ENCODE data around the gene RMRP.

Gene RMRP

DNA sequence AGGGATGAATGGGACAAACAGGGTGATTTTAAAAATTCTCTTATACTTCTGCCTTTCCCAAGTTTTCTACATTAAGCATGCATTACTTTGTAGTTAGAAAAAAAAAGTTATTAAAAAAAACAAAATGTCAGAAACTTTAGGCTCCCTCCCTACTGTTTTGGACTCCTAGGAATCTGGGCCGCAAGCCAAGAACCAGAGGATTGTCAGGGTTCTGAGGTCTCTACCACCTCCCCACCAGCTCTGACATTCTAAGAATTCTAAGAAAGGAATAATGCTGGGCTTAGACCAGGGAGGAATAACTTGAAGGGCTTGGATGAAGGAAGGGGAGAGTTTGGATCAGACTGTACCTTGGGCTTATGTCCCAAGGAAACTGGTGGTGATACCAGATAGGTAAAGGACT, 8.2 kb upstream of the RMRP start:
- DNase-seq (ENCODE audit: low read depth in 1 of 2, low spot score in 1 of 2), result no peak

DNA sequence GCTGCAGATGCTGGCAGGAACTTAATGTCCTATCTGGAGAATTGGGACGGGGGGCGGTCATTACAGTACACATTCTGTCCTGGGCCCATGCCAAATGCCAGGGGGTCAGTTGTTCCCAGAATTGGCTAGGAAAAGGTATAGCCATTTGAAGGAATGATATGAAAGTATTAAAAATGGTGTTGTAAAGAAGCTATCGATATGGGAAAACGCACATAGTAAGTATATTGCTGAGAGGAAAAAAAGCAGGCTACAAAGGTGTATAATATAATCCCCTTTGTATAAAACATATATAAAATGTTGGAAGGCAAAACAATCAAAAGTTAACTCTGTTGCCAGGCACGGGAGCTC, 7.6 kb upstream of the RMRP start:
- no peak for DNase-seq (ENCODE audit: low read depth in 1 of 2, low spot score in 1 of 2)

DNA sequence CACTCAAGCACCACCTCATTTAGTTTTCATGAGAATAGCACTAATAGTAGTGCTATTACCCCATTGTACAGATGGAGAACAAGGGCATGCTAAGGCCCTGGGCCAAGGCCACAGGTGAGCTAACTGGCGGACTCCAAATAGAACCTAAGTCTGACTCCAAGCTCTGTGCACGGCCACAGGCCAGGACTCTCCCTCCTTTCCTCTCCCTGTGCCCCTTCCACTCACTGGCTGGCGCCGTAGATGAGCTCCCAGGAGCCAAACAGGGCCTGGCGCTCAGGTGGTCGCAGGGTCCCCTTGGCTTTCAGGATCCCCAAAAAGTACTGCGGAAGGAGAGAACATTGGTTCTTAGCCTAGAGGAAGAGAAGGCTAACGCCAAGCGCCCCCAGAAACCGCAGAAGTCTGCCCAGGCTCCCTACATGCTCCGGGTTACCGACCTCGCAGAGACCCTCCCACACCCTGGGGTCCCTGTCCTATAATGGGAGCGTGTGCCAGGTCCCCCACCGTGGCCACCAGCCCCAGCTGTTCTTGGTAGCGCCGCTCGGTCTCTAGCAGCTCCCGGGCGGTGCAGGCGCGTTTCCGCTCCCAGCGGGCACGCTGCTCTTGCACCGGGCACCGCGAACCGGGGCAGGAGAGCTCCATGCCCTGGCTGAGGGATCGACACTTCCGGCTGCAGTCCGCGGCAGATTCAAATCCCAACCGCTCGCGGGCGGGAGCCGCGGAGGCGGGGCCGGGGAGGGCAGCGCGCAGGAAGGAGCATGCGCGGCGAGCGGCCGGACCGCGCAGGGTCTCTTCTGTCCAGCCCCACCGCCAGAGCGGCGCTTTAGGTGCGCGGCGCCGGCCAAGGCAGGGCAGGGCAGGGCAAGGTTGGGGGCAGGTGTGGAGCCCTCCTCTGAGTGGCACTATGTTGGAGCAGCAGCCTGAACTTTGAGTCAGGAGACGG, 7.0 kb upstream of the RMRP start, which contains the start of gene ARHGEF39:
TSS of gene ARHGEF39 (minus strand) at position 665 of the 940 bp plus-strand sequence. CDS start at position 639, 26 bp downstream.
- peak; percentile 35 to 55 for DNase-seq (ENCODE audit: low read depth in 1 of 2, low spot score in 1 of 2)

DNA sequence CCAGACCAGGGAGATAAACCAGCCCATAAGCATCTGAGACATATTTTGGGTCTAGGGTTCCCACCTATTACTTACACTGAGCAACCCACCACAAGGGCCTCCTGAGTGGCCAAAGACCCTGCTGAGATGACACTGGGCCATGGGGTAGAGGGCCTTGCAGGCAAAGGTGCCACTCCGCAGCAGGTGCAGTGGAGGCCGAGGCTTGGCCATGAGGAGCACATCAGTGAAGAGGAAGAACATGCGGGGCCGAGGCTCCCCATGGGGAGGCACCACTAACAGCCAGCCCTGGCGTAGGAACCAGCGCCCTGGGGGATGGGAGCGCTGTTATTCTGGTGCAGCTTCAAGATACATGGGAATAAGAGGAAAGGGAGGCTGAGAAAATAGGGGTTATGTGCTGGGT, 4.6 kb upstream of the RMRP start:
- DNase-seq (ENCODE audit: low read depth in 1 of 2, low spot score in 1 of 2), result no peak

DNA sequence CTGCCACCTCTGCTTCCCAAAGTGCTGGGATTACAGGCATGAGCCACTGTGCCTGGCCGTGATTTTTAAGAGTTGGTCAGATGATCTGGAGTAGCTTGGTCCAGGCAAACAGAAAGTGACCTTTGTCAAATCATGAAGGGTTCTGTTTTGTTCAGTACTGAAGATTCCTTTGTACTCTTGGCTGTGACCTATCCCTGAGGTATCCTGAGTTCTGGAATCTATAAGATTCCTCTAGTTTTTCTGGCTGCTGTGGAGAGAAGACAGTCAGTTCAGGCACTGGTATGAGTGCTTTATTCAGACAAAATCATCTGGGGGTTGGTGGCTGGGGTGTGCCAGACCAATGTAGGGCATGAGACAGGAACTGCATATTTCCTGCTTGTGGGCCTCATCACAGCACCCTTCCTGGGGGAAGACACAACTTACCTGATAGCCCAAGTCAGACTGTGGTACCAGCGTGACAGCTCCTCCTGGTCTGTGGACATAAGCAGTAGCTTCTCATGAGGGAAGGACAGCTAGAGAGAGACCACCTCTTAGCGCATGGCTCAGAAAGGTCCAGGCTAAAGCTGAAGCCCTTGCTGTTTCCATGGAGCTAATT, 4.0 kb upstream of the RMRP start:
- no peak for DNase-seq (ENCODE audit: low read depth in 1 of 2, low spot score in 1 of 2)

DNA sequence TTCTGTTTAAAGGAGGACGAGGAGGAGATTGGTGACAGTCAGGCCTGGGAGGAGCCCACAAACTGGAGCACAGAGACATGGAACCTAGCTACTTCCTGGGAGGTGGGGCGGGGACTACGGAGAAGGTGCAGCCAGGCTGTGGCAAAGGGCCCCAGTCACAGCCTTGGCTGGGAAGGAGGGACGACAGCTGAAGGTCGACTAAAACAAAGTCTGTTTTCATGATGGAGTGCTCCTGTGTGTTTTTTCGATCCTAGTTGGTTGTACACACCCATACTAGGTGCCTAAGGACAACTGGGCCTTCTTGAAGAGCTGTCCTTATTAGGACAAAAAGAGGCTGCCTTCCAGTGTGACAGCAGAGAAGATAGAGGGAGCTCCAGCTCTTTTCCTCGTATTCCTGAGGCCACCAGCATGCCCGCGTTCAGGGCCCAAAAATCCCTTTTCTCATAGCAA, 3.2 kb upstream of the RMRP start:
- no peak for DNase-seq (ENCODE audit: low read depth in 1 of 2, low spot score in 1 of 2)

DNA sequence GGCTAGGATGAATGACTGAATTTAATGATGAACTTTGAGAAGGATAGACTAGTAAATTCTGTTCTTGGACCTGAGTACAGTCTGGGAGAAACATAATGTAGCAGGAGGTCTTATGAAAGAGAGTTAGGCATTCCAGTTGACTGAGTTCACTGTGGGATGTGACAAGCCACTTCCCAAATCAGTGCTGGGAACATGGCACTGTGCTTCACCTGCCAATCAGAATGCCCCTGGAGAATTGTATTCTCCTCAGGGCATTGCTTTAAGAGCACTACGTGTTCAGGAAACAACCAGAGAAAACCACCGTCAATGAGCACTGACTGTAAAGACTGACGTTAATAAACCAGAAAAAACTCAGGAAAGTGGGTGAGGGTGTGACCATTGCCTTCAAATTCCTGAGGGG, 1.5 kb upstream of the RMRP start:
- no peak for DNase-seq (ENCODE audit: low read depth in 1 of 2, low spot score in 1 of 2)

DNA sequence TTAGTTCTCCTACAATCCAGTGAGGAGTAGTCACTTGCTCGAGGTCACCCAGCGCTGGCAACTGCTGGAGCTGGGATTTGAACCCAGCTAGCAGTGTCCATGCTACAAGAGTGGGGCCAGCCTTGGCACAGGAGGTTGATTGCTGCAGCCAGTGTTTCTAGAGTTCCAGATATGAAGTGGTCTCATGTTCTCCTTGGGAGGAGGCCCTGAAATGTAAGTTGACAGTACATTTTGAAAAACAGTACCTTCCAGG, 1.1 kb upstream of the RMRP start:
- DNase-seq (ENCODE audit: low read depth in 1 of 2, low spot score in 1 of 2), result no peak

DNA sequence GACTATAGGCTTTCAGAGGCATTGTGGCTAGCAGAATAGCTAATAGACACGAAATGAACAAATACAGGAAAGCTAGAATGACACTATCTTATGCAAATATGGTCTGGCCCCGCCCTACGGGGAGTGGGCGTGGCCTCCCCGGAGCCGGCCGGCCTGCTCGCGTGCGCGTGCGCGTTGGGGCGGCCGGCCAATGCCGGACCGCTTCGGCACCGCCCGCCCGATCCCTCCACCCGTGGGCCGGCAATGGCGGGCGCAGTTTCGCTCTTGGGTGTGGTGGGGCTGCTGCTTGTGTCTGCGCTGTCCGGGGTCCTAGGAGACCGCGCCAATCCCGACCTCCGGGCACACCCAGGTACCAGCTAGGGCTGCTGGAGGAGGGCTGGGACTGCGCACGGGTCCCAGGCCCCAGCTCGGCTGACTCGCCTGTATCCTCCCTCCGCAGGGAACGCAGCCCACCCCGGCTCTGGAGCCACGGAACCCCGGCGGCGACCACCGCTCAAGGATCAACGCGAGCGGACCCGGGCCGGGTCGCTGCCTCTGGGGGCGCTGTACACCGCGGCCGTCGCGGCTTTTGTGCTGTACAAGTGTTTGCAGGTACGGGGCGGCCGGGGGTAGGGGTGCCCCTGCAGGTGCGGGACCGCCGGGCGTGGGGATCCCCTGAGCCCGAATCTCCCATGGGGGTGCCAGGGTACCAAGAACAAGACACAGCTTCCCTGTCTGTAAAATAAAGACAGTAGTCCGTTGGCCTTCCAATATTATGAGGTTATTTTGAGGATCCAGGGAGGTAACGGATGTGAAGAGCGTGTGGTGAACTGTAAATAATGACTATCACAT, 533 bp upstream of the RMRP start, which contains the start of gene CCDC107:
TSS of gene CCDC107 (plus strand) at position 156 of the 831 bp plus-strand sequence. CDS start at position 244, 88 bp downstream.
- DNase-seq (ENCODE audit: low read depth in 1 of 2, low spot score in 1 of 2), result peak; percentile 63 to 80

DNA sequence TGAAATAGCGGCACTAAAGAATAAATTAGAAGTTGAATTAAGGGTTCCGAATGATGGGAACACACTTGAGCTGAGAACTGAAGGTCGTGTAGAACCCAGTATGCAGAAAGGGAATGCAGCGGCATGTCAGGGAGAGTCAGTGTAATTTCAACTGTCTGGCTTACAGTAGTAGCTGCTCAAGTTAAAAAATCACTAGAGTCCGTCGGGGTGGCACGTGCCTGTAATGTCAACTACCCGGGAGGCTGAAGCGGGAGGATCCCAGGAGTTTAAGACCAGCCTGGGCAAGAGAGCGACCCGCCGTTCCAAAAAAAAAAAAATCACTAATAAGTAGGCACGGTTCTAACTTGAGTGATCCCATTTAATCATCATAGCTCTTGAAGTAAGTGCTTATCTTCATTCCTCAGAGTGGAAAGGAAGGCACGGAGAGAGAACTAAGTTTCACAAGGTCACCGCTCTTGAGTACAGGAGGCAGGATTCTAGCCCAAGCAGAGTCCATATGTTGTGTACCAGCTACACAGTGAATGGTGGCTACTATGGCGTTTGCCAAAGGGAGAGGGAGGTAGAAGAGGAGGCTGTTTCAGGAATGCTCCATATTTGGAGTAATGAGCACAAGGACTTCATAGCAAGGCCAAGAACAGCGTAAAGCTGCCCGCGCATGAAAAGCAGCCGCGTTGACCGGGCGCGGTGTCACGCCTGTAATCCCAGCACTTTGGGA, 831 bp downstream of the RMRP start:
- DNase-seq (ENCODE audit: low read depth in 1 of 2, low spot score in 1 of 2), result no peak

DNA sequence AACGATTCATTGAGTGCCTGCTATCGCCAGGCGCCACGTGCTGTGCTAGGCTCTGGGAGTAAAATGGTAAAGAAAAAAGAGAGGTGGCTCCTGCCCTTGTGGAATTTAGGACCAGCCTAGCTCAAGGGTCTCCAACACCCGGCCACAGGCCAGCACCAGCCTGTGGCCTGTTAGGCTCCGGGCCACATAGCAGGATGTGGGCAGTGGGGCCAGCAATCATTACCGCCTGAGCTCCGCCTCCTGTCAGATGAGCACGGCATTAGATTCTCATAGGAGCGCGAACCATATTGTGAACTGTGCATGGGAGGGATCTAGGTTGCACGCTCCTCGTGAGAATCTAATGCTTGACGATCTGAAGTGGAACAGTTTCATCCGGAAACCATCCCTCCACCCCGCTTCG, 1.5 kb downstream of the RMRP start:
- DNase-seq (ENCODE audit: low read depth in 1 of 2, low spot score in 1 of 2), result no peak

DNA sequence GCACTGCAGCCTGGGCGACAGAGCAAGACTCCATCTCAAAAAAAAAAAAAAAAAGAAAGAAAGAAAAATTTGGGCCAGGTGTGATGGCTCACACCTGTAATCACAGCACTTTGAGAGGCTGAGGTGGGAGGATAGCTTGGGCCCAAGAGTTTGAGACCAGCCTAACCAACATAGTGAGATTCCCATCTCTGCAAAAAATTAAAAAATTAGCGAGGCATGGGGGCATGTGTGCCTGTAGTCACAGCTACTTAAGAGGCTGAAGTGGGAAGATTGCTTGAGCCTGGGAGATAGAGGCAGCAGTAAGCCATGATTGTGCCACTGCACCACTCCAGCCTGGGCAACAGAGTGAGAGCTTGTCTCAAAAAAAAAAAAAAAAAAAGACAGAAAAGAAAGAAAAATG, 4.2 kb downstream of the RMRP start:
- no peak for DNase-seq (ENCODE audit: low read depth in 1 of 2, low spot score in 1 of 2)

DNA sequence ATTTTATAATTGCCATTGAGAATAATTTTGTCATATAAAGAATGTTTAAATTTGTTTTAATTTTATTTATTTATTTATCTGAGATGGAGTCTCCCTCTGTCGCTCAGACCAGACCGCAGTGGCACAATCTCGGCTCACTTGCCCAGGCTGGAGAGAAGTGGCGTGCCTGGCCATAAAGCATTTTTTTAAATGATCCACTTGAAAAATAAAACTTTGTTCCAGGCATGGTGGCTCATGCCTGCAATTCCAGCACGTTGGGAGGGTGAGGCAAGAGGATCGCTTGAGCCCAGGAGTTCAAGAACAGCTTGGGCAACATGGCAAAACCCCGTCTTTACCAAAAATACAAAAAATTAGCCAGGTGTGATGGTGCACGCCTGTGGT, 5.0 kb downstream of the RMRP start:
- DNase-seq (ENCODE audit: low read depth in 1 of 2, low spot score in 1 of 2), result no peak

DNA sequence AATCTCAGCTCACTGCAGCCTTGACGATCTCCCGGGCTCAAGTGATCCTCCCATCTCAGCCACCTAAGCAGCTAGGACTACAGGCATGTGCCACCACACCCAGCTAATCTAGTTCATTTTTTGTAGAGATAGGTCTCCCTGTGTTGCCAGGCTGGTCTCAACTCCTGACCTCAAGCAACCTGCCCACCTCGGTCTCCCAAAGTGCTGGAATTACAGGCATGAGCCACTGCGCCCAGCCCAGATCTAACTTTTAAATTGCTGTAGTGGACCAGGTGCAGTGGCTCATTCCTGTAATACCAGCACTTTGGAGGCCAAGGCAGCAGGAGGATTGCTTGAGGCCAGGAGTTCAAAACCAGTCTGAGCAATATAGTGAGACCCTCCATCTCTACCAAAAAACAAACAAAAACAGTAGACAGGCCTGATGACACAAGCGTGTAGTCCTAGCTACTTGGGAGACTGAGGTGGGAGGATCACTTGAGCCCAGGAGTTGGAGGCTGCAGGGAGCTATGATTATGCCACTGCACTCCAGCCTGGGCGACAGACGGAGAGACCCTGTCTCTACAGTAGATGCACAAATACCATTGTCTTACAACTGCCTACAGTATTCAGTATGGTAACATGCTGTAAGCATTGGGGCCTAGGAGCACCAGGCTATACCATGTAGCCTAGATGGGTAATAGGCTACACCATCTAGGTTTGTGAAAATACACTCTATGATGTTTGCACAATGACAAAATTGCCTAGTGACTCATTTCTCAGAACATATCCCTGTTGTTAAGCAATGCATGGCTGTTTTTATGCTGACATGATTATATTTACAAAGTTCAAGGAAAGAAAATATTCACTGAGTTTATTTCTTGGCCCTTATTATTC, 5.6 kb downstream of the RMRP start:
- no peak for DNase-seq (ENCODE audit: low read depth in 1 of 2, low spot score in 1 of 2)

DNA sequence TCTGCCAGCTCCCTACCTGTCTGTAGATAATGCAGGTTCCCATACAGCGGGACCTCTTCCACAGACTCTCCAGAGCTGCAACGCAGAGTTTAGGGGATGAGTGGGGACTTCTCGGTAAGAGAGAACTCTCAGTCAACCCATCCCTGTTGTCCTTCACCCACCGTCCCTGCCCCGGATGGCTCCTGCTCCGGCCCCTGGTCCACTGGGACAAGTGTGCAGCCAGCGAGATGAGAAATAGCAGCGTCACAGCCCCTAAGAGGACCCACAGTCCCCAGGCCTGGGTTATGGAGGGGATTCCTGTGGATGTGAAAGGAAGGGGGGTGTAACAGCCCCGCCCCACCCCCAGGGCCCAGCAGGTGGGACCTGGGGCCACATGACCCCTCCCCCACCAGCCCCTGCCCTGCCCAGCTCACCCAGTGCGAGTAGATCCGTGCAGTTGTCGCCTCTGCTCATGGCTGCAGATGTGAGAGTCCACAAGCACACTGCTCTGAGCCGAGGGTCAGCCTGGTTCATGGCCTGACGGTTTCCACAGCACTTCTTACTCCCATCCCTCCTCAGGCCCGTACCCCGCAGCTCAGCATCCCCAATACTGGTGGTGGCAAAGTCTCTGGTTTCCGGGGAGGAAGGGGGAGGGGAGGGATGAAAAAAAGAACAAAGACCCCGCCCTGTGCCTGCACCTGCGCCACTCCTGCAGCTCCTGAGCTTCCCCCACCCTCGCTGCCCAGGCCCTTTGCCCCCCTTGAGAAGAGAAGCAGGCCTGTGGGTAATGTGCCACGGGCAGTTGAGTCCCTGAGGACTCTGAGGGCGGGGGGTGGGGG, 7.3 kb downstream of the RMRP start, which contains the start of gene SIT1:
TSS of gene SIT1 (minus strand) at position 591 of the 818 bp plus-strand sequence. CDS start at position 513, 78 bp downstream.
- no peak for DNase-seq (ENCODE audit: low read depth in 1 of 2, low spot score in 1 of 2)

DNA sequence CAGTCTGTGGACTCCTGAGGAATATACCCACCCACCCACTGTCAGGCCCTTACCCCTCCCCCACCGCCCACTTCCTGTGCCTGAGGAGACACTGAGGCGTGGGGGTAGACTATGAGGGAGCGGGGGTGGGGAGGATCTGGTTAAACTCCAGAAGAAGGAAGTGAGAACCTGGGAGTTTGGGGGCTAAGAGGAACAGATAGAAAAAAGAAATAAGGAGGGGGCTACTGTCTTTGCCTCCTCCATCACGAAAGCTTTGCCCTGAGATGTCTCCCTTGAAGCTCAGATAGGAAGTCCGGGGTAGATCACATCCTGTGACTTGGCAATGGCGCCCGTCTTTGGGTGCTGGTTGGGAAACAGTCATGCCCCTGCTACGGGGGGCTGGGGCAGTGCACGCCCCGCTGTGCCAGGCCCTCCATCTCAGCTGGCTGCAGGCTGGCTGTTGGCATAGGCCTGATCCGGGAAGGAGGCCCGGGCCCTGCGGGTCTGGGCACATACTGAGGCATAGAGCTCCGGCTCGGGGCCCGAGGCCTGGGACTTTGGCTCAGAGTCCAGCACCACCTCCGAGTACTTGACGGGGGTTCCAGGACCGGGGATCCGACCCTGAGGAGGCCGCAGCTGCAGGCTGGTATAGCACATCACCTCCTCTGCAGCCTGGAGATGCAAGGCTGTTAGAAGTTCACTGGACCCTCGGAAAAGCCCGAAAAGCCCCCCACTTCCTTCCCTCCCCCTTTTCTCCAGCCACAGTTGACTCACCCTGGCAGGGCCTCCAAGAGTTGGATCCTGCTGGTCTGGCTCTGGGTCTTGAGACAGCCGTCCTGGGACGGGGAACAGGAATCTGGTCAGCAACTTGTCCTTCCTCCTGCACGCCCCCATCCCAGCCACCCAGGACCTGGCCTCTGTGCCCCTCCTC, 8.1 kb downstream of the RMRP start:
- DNase-seq (ENCODE audit: low read depth in 1 of 2, low spot score in 1 of 2), result peak in 1 of 2 donors; percentile 22

DNA sequence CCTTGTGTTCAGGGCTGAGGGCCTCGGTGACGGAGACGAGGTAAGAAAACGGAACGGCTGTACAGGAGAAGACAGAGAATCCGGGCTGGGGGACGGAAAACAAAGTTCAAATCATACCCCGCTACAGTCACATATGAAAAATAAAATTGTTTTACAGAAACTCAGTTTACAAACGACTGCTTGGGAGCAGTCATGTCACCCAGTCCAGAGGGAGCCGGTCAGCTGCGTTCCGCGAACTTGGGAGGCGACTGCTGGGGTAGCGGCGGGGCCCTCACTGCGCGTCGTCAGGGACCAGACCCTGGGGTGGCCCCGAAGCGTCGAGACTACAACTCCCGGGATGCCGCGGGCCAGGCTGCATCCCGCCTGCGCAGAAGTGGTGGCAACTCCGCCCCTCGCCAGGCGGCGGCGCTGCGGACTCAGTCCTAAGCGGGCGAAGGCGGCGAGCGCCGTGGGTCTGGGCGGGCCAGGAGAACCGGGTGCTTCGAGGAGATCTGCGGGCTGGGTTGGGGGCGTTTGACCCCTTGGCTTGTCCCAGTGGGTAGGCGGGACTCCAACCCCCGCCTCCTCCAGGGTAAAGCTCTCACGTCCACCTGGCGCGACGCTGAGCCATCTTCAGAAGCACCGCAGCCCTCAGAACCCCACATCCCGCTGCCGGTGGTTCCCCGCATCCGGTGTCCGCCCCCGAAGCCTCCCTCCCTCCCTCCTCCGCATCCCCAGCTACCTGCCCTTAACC, 11.1 kb downstream of the RMRP start:
- peak; percentile 74 to 86 for DNase-seq (ENCODE audit: low read depth in 1 of 2, low spot score in 1 of 2)

DNA sequence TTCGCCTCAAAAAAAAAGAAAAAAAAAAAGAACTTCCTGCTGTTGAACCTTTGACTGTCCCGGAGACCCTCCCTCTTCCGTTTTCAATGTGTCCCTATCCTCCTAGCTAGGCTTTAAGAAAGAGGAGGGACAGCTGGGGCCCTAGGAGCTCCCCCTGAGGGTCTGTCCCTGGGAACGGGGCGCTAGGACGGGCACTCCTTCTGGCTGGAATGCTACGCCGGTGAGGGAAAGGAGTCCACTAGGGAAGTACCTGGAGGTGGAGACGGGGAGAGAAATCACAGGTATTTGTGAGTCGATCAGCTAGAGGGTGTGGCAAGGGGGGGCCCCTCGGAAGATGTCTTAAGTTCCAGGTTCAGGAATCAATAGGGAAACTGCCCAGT, 11.7 kb downstream of the RMRP start:
- DNase-seq (ENCODE audit: low read depth in 1 of 2, low spot score in 1 of 2), result no peak
